Measurements from ENCODE around the gene BTBD16.
A peak's percentile ranks its signal among the peaks of the same experiment; 100 is the strongest.

BTBD16 gene

DNA sequence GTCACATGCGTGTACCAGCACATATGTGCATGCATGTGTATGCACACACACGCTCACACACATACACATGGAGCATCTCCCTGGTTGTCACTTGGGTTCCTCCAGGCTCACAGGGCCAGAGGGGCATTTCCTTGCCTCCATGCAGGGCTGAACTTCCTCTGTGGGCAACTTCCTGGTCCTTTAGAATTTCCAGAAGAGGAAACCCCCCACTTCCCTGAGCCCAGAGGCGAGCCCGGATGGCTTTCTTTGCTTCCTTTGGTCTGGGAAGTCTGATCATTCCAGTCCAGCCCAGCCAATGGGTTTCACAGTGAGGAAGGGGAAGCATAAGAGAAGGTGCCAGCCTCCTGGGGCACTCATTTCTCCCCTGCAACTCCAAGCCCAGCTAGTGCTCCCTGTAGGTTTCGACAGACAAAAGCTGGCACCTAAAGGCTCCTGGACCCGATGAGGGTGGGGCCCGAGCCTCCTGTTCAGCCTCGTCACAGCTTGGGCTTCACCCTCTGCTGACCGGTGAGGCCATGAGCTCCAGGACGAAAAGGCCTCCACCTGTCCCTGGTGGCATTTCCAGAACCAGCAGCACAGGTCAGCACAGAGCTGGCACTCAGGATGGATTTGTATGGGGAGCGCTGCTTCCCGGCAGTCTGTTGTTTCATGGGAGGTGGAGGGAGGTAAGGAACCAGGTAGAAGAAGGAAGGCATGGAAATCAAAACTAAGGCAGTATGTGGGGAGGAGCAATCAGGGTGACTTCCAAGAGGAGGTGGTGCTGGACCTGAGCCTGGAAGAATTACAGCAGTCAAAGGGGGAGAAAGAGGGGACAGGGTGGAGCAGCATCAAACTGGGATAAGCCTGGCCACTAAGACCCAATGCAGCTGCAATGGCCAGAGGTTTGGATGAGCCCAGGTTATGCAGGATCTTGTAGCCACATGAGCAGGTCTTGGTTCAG lies 23.7 kb downstream of the BTBD16 start:
- no peak for DNase-seq (ENCODE audit: low read depth in 3 of 3)

DNA sequence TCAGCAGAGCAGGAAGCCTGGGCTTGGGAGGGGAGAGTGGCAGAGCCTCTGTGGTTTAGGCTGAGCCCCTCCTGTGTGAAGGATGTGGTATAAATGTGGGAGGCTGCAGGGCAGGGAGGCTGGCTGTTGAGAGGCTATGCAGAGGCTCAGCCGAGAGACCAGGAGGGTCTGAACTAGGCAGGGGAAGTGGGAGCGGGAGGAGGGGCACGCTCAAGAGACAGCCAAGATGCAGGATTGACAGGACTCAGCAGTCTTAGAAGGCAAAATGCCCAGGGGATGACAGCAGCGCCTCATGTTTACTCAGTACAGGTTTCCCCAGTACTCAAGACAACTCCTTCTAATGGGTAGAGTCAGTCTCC lies 24.3 kb downstream of the BTBD16 start:
- no peak for DNase-seq (ENCODE audit: low read depth in 3 of 3)

DNA sequence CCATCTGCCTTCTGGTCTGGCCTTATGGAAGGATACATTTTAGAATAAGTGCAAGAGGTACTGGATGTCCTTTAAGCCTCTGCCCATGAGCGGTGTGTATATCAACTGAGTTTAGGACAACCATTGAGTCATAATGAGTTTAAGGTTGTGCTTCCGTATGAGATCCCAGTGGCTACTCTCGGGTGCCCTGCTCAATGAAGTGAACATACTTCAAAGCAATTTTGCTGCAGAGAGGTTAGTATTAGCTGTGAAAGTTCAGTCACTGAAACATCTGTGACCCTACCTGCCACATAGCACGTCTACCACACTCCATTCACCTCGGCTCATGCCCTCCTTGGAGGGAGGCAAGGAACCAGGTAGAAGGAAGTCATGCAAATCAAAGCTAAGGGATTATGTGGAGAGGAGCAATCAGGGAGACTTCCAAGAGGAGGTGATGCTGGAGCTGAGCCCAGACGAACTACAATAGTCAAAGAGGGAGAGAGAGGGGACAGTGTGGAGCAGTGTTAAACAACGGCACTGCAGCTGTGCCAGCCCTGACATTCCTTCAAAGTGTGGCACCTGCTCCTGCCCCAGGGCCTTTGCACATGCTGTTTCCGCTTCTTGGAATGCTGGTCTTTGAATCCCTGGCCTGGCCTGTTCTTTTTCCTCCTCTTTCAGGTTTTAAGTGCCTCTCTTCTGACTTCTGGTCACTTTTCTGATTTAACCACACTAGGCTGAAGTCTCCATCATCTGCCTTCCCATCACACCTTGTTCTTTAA lies 25.4 kb downstream of the BTBD16 start:
- DNase-seq (ENCODE audit: low read depth in 3 of 3), result no peak

DNA sequence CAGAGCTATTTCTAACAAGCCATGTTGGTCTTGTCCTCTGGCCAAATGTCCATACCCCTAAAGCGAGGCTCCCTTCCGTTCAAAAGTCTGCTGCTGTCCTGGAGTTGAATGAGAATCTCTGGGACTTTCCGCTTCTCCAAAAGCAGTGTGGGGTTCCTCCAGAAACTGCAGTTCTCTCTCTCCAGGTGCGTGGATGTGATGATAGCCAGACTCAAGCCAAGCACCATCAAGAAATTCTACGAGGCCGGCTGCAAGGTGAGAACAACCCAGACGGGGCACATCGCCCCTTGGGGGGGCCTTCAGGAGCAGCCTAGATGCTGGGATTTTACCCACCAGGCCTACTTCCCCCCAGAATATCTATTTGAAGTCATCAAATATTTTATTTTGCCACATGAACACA lies 26.5 kb downstream of the BTBD16 start:
- DNase-seq (ENCODE audit: low read depth in 3 of 3), result no peak

DNA sequence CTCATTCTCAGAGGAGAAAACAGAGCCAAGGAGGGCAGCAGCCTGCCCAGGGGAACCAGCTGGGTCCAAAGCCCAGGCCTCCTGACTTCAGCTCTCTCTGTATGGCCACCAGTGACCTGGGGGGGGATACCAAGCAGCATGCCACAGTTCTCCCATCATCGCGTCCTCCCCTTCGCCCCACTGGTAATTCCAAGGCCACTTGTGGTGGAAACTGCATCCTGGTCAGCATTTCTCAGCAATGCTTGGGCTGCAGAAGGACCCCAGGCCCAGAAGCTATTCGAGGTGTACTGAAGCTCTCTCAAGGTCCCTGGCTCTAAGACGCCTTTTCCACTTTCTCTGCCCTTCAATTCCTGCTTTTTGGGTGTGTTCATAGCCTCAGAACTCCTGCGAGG lies 27.1 kb downstream of the BTBD16 start:
- no peak for DNase-seq (ENCODE audit: low read depth in 3 of 3)

DNA sequence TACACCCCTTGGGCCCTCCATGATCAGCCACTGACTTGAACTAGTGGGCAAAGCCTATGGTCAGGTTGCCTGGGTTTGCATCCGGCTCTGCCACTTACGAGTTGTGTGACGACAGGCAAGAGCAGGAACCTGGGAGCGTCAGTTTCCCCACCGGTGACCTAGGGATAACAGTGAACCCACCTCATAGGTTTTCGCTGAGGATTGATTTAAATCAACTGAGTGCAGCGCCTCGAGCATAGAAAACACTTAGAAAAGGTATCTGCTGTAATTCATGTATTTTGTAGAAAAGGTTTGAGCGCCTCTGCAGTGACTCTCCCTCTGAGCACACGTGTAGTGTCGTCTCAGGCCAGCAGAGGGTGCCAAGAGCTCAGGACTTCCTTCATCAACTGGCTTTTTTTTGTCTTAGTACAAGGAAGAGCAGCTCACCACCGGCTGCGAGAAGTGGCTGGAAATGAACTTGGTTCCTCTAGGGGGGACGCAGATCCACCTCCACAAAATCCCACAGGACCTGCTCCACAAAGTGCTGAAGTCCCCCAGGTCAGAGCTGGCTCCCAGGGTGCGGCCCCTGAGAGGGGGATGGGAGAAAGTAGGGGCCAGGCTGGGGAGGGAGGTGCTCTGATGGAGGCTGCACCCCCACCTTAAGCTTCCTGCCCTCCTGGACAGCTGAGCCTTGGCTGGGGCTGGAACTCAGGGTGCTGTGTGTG lies 27.7 kb downstream of the BTBD16 start:
- peak; percentile 26 to 31 (median 27) for DNase-seq (ENCODE audit: low read depth in 3 of 3)

DNA sequence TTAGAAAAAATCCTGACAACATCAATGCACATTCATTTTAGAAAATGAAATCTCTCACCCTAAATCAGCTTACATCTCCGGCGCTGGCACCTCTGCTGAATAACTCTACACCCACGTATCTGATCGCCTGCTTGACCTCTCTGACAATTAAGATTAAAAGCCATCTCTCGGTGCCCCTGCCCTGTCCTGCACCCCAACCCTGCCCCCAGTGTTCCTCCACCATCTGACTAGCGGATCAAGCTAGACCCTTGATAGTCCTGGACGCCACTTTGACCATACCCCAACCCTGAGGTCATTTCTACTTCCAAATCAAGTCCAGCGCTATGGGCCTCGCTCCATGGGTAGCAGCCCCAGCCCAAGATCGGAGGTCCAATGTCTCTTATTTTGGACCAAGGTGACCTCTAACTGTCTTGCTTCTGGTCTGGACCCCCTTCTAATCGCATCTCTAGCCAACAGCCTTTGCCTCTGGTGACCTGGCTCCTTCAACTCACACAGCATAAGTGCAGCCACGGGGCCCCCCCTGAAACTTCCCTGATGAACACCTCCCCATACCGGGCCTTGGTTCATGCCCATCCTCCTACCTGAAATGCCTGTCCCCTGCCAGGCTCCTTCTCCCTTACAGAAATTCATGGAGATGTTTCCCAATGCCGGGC lies 28.5 kb downstream of the BTBD16 start:
- no peak for DNase-seq (ENCODE audit: low read depth in 3 of 3)

DNA sequence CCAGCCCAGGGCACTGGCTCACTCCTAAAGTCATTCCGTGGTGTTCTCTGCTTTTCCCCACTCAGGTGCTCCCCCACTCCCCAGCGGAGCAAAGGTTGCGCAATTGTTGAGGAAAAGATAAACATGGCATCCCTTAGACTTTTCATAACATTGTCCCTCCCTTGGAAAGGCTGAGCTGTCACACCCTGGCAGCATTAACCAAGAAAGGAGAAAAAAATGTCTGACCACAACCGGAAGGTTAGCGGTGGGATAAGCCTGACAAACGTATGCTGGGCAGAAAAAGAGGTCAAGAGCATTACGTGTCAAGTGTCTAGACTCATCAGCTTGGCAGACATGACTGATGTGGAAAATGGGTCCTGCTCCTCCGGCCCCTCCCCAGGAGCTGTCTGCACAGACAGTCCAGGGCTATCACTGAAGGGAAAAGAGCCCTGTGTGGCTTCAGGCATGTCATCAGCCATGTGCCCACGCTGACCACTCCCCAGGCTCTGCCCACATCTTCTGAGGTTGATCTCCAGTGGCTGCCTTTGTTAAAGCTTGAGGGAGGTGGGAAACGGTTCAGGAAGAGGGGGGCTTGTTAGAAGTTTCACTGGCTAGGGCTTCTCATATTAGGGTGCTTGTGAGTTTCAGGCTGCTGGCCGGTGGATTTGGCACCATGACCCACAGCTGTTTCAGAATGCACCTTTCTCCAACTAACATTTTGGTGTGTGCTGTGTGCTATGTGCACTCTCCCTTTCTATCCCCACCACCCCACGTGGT lies 30.1 kb downstream of the BTBD16 start:
- no peak for DNase-seq (ENCODE audit: low read depth in 3 of 3)

DNA sequence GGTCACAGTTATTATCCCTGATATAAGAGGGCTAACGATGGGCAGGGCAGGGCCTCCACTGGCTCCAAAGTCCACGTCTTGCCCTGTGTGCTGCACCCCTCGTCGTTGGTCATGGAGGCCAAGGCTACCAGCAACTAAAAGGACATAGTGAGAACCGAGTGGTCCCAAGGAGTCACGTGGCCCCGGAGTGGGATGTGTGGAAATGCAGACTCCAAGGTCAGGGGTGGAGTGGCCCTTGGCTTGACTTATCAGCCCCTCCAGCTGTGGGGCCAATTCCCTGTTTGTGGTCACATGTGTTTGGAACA lies 30.7 kb downstream of the BTBD16 start:
- no peak for DNase-seq (ENCODE audit: low read depth in 3 of 3)

DNA sequence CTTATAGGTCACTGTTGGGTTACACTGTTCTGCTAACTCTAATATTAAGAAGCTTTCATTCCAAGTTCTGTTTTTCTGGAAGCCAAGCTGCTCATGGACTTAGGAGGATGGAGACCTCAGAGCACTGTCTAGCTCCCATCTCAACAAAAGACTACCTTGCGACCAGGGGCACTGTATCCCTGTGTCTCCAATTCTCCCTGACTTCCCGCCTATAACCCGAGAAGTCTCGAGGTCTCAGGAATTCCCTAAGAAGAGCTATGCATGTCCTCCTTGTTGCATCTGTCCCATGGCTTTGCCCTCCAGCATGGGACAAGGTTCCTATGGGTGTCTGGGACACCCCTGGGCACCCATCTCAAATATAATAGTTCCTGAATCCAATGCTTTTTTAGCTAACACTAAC lies 31.2 kb downstream of the BTBD16 start:
- no peak for DNase-seq (ENCODE audit: low read depth in 3 of 3)

DNA sequence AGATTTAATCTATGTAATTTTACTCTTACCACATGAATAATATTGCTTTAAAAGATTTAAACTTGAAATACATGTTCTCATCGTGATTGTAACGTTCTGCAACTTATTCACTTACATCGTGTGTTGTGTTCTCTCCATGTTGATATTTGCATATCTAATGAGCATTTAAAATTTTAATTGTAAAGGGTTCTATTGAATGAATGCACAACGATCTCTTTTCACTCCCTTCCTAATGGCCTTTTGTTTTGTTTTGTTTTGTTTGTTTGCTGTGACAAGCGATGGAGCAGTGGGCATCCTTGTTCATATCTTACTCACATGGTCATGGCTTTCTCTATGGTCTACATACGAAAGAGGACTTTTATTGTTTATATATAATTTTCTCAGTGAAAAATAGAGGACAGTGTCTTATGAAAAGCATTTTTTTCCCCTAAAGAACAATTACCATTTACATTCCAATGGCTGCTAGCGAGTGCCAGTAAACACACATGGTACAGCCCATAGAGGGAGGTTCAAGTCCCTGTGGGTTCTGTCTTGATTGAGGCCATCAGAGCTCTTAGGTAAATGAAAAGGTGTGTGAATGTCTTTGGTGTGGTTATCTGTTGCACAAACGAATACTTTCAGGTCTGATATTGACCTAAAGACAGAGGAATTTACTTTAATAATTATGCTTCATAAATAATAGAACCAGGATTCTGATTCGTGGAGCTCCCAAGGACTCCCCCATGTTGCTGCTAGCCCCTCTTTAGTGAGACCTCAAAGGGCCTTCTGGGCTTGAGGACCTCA lies 32.4 kb downstream of the BTBD16 start:
- DNase-seq (ENCODE audit: low read depth in 3 of 3), result no peak

DNA sequence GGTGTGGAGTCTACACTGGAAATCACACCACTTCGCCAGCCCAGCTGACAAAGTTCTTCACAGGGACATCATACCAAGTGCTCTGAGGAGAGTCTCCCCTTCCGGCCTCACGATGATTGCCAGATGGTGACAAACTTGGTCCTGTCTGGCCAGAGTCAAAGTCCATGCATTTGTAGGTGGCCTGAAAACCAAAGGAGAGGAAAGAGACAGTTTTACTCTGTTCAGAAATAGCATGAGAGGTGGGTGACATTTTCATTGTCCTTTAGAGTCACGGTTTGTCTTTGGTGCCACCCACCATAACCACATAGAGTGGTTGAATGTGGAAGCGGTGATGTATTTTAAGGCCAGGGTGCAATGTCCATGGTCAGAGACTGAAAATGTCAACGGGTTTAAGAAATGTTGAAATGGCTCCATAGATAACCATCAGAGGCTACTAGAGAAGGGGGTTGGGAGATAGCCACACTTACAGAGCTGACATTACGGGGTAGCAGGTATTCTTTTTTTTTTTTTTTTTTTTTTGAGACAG lies 33.0 kb downstream of the BTBD16 start:
- DNase-seq (ENCODE audit: low read depth in 3 of 3), result no peak

DNA sequence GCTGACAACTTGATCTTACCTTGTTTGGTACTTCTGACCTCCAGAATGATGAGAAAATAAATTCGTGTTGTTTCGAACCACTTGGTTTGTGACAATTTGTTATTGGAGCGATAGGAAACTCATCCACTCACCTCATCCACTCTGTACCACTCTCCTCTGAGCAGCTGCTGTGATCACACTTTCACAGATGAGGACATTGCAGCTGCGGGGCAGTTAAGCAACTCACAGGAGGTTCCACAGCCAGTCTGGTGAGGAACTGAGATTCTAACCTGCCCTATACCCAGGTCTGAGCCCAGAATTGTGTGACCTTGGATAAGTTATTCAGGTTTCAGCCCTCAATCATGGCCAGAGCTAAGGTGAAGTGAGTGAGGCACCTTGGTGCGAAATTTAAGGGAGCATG lies 35.2 kb downstream of the BTBD16 start:
- no peak for DNase-seq (ENCODE audit: low read depth in 3 of 3)

DNA sequence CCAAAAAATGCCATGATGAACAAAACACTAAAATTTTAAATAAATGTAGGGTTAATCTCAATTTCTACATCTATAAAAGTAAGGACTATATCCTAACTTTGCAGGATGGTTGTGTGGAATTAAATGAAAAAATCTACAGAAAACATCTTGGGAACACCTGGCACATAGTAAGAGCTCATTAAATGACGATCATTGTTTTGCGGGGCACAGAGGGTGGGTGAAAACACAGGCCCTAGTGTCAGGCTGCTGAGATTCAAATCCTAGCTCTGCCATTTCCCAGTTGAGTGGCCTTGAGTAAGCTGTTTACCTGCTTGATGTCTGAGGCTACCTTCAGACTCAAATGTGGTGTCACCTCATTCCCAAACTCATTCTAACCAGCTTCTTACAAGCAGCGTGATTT lies 35.6 kb downstream of the BTBD16 start:
- DNase-seq (ENCODE audit: low read depth in 3 of 3), result no peak

DNA sequence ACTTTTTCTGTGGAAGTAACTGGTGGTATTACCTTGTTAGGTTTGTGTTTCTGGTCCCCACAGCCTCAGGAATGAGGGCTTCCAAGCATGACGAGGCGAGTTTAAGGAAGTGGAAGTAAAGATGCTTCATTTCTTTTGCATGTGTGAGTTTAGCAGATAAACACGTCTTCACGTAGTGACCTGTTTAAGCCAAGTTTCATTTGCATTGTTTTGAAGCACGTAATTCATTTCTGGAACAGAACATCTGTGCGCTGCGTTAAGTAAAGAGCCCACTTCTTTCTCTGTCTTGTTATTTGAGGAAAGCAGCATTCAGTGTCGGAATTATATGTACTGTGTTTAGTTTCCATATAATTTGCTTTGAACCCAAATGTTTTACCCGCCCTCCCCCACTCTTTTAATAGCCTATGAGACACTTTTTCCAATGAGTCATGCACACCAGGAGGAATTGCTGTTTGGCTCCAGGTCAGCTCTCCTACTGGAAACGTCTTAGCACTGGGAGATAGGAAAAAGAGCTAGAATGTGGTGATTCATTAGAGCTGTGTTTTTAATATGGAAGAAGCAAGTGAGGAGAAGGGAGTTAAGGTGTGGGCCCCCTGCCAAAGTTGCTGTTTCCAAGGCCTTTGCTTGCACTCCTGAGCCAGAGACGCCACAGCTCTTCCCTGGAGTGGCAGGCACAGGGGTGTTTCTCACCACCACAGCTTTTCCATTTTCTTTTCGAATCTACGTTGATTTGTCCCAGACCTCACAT lies 36.7 kb downstream of the BTBD16 start:
- no peak for DNase-seq (ENCODE audit: low read depth in 3 of 3)

DNA sequence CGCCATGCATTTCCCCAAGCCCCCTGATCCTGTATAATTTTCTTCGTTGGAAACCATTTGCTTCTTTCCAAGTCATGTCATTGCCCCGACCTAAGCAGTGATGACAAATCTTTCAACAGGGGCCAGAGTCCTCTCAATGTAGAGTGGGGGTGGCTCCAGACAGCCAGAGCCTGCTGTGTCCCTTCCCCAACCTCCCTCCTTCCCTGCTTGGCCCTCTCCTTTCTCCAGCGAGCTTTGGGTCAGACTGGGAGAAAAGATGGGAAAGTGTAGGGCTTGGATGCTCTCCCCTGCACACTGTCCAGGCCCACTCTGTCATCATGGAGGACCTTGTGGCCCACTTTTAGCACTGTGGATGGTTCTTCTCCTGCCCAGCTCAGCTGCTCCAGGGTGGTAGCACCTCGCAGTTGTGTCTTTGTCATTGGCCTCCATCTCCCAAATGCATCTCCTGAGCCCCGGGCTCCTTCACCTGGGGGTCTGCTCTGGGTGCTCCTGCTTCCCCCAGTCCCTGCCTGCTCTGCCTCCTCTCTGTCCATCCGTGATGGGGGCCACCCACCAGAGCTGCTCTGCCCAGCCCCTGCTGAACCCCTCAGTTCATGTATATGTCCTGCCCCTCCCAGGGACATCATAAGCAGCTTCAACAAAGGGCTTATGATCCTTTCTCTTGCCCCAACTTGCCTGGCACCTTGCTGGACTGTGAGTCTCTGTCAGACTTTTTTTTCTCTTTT lies 37.5 kb downstream of the BTBD16 start:
- no peak for DNase-seq (ENCODE audit: low read depth in 3 of 3)

DNA sequence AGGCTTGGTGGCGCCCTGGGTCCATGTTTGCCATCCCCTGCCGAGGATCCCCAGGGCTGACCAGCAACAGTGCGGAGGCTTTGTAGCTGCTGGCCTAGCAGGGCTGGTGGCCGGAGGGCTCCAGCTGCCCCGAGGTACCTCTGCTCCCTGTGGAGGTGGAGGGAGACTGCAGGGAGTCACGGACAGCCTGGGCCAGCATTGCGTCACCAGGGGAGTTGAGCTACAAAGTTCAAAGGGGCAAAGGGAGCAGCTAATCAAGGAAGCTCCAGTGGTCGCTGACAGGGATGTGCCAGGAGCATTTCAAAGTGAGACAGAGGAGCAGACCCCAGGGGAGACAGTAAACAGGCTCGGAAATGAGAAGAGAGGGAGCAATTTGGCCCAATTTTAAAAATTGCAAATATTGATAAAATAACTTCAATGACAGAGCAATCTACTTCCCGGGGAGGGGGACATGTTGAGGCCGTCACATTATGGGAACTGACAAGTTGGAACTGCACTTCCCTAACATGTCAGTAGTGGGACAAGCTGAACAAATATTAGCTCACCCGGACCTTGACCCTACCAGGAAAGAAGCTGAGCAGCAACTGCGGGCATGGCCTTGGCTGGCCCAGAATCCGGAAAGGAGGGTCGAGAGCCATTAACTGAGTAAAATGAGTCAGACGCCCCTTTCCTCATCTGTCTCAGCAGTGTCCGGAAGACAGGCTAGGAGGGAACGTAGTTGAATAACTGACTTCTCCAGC lies 39.4 kb downstream of the BTBD16 start:
- DNase-seq (ENCODE audit: low read depth in 3 of 3), result no peak

DNA sequence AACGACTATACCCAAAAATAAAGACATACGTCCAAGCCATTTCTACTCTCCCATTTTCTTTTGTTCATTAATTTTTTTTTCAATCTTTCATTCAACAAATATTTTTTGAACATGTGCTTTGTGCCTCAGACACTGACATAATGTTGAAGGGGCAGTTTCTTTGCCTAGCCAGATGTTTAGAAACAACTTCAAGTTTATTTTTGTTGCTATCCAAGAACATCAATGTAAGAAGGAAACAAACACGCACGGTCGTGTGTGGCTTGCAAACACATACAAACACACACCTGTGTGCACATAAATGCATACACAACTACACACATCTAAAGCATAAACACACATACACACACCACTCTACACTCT lies 39.9 kb downstream of the BTBD16 start:
- DNase-seq (ENCODE audit: low read depth in 3 of 3), result no peak
